Measurements from ENCODE around the gene NAP1L1. TPM values are rescaled to one million over a fixed set of nuclear protein-coding genes. Genes with fewer than 3 reads are reported as not detected.

NAP1L1 gene
- total RNA-seq, 4 donors from 2014 or later, result 193 to 341 (median 213) TPM

DNA sequence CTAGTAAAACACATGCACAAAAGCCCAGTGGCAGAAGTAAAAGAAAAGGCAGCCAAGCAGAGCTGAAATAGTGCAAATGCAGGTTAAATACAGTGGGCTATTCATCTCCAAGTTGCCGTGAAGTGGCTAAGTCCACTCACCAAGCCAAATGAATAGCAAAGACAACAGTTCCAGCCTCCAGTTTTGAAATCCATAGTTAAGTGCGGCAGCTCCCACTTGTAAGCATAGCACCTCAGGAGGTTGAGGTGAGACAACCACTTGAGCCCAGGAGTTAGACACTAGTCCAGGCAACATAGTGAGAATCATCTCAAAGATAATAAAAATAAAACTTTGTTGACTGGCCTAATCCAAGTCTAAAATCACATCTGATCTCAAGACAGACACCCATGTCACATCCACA is 43.1 kb downstream of the NAP1L1 start:
- 33 to 34% methylated on average over 2 of the region's 2 CpGs for WGBS, 2 donors
- no peaks in the 10 kb centered on the region for H3K36me3 ChIP-seq
- H3K9me3 ChIP-seq, result no peaks in the 10 kb centered on the region
- DNase-seq, result peak; percentile 40 to 43
- H3K4me1 ChIP-seq, result peaks cover 3 to 6% of the 10 kb centered on the region in 2 donors
- no peak overlapping the region for H3K27ac ChIP-seq
- intact Hi-C loops (cut with DNase I), result no loop called here
- H3K27me3 ChIP-seq, result no peaks in the 10 kb centered on the region
- no peak overlapping the region for H3K4me3 ChIP-seq (replicated peaks in 1 of 3)
- TF ChIP-seq POLR2A (IDR thresholded peaks at IDR 0.05) (no peak), CTCF (IDR thresholded peaks at IDR 0.05) (no peak)

- Histone ChIP-seq H3K4me1 (peaks cover 3 to 6% of the 10 kb centered on the region in 2 donors), H3K9me3 (no peaks in the 10 kb centered on the region), H3K27me3 (no peaks in the 10 kb centered on the region), H3K36me3 (no peaks in the 10 kb centered on the region), H3K27ac (no peak overlapping the region), H3K4me3 (replicated peaks in 1 of 3) (no peak overlapping the region)
- 90 to 92% methylated on average over 4 of the region's 4 CpGs for WGBS, 2 donors
- intact Hi-C loops (cut with DNase I), result no loop called here
- TF ChIP-seq CTCF (IDR thresholded peaks at IDR 0.05), result no peak
- TF ChIP-seq POLR2A (IDR thresholded peaks at IDR 0.05), result no peak
- no peak for DNase-seq
Observed at GRCh38 chr12:76040461-76040860, 44.0 kb downstream of the NAP1L1 start.

GRCh38 chr12:76038176-76038575 is 46.3 kb downstream of the NAP1L1 start:
- H3K4me1 ChIP-seq, result peaks cover 14 to 16% of the 10 kb centered on the region in 2 donors
- no peaks in the 10 kb centered on the region for H3K27me3 ChIP-seq
- H3K9me3 ChIP-seq, result no peaks in the 10 kb centered on the region
- H3K36me3 ChIP-seq, result no peaks in the 10 kb centered on the region
- intact Hi-C loops (cut with DNase I), result loop anchor here (5.0 to 10.0 kb wide), 3 partner anchors 123 to 511 kb away; no protein-coding TSS in a partner anchor
- no peak for DNase-seq
- no peak overlapping the region for H3K27ac ChIP-seq
- 81 to 82% methylated on average over 2 of the region's 2 CpGs for WGBS, 2 donors
- no peak for TF ChIP-seq POLR2A (IDR thresholded peaks at IDR 0.05)
- no peak for TF ChIP-seq CTCF (IDR thresholded peaks at IDR 0.05)
- H3K4me3 ChIP-seq (replicated peaks in 1 of 3), result no peak overlapping the region

DNA sequence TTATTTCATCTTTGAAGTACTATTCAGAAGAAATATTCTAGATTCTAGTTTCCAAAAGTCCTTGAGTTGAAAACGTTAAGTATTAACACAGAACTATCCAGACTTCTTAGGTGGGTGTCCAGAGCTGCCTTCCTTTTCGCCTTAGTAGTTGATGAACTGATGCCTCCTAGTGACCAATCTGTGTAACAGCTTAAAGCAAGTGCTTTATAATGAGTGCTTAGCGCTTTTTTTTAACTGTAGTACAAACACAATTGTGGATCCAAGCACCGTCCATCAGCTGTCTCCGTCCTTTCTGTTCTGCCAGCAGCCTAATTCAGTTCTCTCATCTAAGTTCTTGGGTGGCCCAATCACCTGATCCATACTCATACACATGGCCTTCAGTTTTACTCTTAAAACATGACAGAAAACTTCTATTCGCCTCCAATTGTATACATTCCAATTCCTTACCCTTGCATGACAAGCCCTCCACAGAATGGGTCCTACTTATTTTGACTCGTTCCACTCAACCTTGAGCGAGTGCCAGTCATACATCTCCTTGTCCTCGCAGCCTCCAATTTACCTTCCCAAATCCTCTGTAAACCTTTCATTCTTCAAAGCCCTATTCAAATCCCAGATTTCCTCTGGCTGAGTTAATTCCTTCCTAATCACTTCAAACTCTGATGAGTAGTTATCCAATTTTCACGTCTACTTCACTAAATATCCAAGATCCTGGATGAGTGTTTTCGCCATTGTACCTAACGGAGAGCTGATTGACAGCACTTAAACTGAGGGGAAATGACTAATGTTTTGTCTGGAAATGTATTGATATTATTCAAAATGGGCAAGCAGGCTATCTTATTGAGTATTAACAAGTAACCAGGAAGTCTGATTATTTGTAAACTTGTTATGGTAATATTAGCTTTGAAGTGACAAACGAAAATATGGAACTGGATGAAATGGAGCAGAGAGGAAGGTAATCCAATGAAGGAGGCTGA is 47.1 kb downstream of the NAP1L1 start:
- intact Hi-C loops (cut with DNase I), result loop anchor here (5.0 to 10.0 kb wide), 3 partner anchors 123 to 510 kb away; no protein-coding TSS in a partner anchor

More for the DNA sequence above, 47.1 kb downstream of the NAP1L1 start:
- Histone ChIP-seq H3K4me3 (replicated peaks in 1 of 3) (no peak overlapping the region), H3K27me3 (no peaks in the 10 kb centered on the region), H3K9me3 (no peaks in the 10 kb centered on the region), H3K4me1 (peaks cover 16 to 21% of the 10 kb centered on the region in 2 donors), H3K36me3 (no peaks in the 10 kb centered on the region), H3K27ac (no peak overlapping the region)
- TF ChIP-seq POLR2A (IDR thresholded peaks at IDR 0.05), result no peak
- peak; percentile 57 to 94 (median 86) for TF ChIP-seq CTCF (IDR thresholded peaks at IDR 0.05)
- 37 to 41% methylated on average over 13 of the region's 13 CpGs for WGBS, 2 donors
- peak in 1 of 2 donors; percentile 27 for DNase-seq

Data from thyroid gland (tissue), 4 donors.